CD4-positive, alpha-beta T cell treated with Interleukin-12 subunit alpha and Interleukin-12 subunit beta, for 1 hour (primary cell): ENCODE data around the gene P2RY13.

Experiments used
- DNase-seq: peaks from one replicate; pipeline ENCODE4 v3.0.0-alpha.2; 2020

The P2RY13 gene

DNA sequence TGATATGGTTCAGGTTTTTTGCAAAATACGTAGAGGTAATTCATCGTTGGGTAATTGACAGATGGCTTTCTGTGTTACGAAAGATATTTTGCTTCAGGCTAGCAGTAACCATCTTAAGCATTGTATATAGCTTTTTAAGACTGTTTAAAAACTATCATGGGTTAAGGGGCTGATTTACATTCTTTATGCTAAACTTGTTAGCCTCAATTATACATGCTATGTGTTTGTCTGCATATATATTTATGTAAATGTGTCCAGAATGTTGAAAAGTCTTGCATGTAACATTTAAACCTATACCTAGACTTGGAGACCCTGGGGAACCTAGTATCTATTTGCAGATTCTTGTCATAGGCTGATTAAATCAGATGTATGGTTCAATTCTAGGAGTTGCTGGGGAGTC, 39.9 kb downstream of the P2RY13 start:
- DNase-seq, result no peak

DNA sequence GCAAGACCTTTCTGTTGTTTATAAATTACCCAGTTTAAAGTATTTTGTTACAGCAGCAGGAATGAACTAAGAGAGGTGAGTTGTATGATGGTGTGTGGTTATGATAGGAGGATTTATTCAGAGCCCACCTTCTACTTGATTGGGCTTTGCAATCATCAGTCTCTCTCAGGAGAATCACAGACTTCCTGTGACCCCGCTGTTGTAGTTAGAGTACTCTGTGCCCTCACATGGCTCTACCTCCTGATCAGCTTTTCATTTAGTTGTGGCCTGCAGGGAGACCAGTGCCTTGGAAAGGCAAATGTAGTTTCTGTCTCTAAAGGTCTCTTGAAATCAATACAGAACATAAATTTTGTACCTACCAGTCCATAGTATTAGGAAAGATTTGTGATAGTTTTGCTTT, 43.4 kb downstream of the P2RY13 start:
- DNase-seq, result no peak

DNA sequence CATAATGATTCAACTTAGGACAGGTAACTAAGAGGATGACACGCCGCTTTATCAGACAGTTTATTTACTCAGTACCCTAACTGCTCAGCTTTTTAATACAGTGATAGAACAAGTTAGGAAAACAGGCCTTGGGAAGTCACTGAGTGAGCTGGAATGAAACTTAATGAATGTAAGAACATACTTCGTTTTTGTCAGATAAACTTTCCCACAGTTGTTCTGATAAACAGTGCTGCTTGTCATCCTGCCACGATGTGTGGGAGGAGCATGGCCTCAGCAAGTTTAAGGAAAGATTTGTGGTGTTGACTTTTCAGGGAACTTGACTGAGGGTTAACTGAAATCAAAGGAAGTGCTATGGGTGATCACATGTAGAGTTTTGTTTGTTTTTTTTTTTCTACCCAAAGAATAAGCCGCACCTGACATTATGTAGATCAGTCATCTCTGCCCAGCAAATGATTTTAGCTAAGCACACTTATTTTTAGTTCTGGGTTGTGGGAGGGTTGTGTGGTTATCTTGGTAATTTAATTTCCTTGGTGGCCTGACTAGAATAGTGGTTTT, 45.4 kb downstream of the P2RY13 start:
- DNase-seq, result no peak

DNA sequence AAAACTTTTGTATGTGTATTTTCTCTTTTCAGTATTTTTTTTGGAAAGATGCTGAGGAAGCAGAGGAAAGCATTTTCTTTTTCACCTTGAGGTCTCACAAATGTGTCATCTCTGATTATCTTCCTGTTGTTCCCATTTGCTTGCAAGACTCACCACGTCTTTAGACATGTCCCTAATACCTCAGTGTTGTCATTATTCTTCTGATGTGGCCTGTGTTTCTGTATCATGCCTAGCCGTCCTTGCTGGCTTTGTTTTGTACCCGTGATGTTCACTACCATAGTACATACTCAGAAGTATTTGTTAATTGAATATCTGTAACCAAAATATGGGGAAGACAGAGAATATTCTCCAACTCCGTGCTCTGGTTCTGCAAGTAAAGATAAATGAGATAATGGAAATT, 46.0 kb downstream of the P2RY13 start:
- DNase-seq, result no peak

DNA sequence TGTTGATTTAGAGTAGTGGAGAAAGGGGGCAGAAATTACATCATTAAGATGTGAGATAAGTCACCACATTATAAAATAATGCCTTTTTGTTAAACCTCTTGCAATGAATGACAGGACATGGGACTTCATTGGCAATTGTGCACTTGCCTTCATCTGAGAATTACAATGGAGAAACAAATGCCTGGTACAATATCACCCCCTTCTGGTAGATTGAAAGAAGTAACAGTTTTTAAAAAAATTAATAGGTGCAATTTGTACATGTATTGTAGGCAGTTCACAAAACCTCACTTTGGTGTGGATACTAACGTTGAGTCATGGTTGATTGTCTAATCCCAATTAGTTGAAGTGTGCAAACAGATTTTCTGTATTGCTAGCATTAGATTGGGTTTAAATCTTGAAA, 46.4 kb downstream of the P2RY13 start:
- DNase-seq, result peak; percentile 69

DNA sequence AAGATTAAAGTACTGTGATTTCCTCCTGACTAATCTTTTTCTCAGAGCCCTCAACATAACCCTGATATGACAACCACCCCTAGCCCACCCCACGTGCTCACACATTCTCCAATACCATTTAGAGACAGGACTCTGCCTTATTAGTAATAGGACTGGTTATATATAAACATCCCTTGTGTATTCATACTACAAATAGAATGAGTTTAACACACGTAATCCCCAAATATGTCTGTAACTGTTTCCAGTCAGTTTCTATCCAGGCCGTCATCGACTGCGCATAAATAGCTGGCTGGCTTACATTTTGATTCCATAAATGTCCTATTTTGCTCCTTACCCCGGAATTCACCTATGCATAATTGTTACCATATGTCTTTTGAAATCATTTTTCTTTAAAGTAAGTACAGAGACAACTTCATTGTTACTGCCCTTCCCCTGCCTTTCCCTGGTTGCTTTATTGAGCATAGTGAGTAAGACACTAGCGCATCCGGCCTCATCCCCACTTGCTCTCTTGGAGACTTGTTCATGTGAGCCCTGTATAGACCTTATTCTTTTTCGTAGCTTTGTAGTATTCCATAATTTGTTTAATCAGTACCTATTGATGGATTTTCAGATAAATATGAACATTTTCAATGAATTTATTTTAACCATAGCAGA, 47.6 kb downstream of the P2RY13 start:
- DNase-seq, result no peak

DNA sequence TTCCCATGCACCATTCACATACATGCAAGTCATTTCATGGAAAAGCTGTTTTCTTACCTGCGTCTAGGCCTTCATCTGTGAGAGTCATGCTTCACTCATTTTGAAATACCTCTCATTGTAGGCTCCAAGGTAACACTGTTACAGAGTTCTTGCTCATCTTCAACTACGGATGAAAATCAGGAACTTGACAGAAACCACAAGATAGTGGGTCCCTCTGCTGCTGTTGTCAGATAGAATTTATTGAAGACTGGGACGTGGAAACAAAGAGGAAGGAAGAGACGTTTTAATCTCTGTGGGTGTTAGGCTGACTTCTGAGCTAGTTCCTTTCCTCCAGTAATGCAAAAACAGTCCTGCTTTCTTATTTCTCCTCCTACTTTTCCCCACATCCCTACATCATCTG, 51.1 kb downstream of the P2RY13 start, which contains the start of gene P2RY14:
Gene P2RY14 (minus strand): TSS at position 313 of the 400 bp plus-strand sequence. CDS start 64,226 bp downstream, outside the sequence.
- DNase-seq, result no peak

DNA sequence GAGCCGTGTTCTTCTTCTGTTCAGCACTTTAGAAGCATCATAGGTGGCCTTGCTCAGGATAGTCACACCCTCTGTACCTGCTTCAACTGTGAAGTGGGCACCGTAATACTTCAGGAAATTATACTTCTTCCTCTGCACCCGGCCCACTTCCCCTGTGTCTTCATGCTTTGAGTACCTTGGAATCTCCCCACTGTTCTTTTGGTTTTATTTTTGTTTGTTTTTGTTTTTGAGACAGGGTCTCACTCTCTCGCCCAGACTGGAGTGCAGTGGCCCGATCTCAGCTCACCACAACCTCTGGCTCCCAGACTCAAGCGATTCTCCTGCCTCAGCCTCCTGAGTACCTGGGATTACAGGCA, 52.7 kb downstream of the P2RY13 start:
- peak; percentile 64 for DNase-seq
